Keratinocyte (primary cell): ENCODE results near the gene DYRK2.

Experiments used
- EZH2 ChIP-seq: IDR thresholded peaks from one replicate; pipeline ENCODE4 v1.6.1; 2012; ENCODE audit warnings: inconsistent platforms, mild to moderate bottlenecking, low read length, moderate library complexity
- TF ChIP-seq, protein P1 (sequence below), 3 experiments: IDR thresholded peaks in 1 of 3; conservative IDR thresholded peaks in 1 of 3; optimal IDR thresholded peaks in 1 of 3; 2 replicates in 2 of 3; 3 replicates in 1 of 3; pipeline versions ENCODE3 to v1.5.1; 2011; ENCODE audit warnings: low read length in 3 of 3, mild to moderate bottlenecking in 3 of 3, moderate library complexity in 2 of 3, control low read depth in 1 of 3, inconsistent platforms in 1 of 3; ENCODE audit not compliant: insufficient read depth in 2 of 3; ENCODE audit errors: extremely low read depth in 1 of 3

DNA sequence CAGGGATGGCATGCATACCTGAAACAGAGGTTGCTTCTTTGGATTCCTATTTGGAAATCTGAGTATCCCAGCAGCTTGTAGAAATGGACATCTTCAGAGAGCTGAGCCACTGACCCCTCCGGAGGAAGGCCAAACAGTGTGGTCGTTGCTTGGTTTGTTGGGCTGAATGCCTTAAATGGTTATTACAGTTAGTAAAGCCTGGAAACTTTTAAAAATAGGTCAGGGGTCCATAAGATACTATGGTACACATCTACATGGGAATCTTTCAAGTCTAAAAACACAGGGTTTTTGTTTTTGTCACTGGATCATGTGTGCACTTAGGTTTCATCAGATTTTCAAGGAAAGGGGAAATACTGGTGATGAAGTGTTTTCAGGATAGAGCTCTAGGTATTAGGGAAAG, 7.7 kb downstream of the DYRK2 start:
- TF ChIP-seq, protein P1, sequence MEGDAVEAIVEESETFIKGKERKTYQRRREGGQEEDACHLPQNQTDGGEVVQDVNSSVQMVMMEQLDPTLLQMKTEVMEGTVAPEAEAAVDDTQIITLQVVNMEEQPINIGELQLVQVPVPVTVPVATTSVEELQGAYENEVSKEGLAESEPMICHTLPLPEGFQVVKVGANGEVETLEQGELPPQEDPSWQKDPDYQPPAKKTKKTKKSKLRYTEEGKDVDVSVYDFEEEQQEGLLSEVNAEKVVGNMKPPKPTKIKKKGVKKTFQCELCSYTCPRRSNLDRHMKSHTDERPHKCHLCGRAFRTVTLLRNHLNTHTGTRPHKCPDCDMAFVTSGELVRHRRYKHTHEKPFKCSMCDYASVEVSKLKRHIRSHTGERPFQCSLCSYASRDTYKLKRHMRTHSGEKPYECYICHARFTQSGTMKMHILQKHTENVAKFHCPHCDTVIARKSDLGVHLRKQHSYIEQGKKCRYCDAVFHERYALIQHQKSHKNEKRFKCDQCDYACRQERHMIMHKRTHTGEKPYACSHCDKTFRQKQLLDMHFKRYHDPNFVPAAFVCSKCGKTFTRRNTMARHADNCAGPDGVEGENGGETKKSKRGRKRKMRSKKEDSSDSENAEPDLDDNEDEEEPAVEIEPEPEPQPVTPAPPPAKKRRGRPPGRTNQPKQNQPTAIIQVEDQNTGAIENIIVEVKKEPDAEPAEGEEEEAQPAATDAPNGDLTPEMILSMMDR (optimal IDR thresholded peaks at IDR 0.05 in 1 of 3, IDR thresholded peaks at IDR 0.05 in 1 of 3, conservative IDR thresholded peaks at IDR 0.05 in 1 of 3; ENCODE audit: extremely low read depth in 1 of 3, insufficient read depth in 2 of 3, low read length in 3 of 3) = no peak
- TF ChIP-seq EZH2 = no peak
